ENCODE measurements around the gene COX19. TPM values are rescaled to one million over a fixed set of nuclear protein-coding genes. Genes with fewer than 3 reads are reported as not detected.

Gene COX19
- total and polyA plus RNA-seq, 2 donors (not counting 1 experiment from before 2014, with no cell fraction given), result 14.7 to 38.3 TPM

- no peaks in the 10 kb centered on the region for H3K9me3 ChIP-seq (ENCODE audit: control extremely low read depth in 1 of 3, control insufficient read depth in 2 of 3, insufficient read depth in 1 of 3, low read length in 2 of 3)
- TF ChIP-seq CTCF (IDR thresholded peaks at IDR 0.05) (peak; percentile 100), EZH2 (IDR thresholded peaks at IDR 0.05; ENCODE audit: borderline replicate concordance, insufficient read depth, low read depth, low read length, poor library complexity, severe bottlenecking) (no peak)
- peak overlapping the region; percentile 47 for H3K4me3 Mint-ChIP-seq
- H3K4me1 ChIP-seq (ENCODE audit: control insufficient read depth in 2 of 2, insufficient read depth in 2 of 2, low read length in 2 of 2), result peaks cover 0 to 9% of the 10 kb centered on the region in 2 donors
- DNase-seq (peak; percentile 94), ATAC-seq (ENCODE audit: low read depth) (peak; percentile 96)
- no peak overlapping the region for H3K4me3 ChIP-seq (ENCODE audit: control extremely low read depth in 1 of 5, extremely low read depth in 1 of 5, insufficient read depth in 1 of 5, low read depth in 2 of 5, low read length in 4 of 5)
- H3K27me3 ChIP-seq (replicated peaks in 1 of 4; ENCODE audit: control extremely low read depth in 1 of 4, control insufficient read depth in 3 of 4, insufficient read depth in 4 of 4, low read length in 3 of 4), result peaks cover 0 to 22% (median 2%) of the 10 kb centered on the region in 4 experiments
- no peaks in the 10 kb centered on the region for H3K27me3 Mint-ChIP-seq
- H3K9ac ChIP-seq (ENCODE audit: low read length), result no peak overlapping the region
- H3K4me2 ChIP-seq (replicated peaks; ENCODE audit: low read depth, low read length, poor library complexity, severe bottlenecking), result no peak overlapping the region
- 12% methylated on average over 29 of the region's 34 CpGs for WGBS (ENCODE audit: insufficient coverage)
- H3K9me3 Mint-ChIP-seq (ENCODE audit: insufficient read depth), result no peaks in the 10 kb centered on the region
- intact Hi-C loops (cut with micrococcal nuclease), result loop anchor here (1.0 to 2.0 kb wide), 7 partner anchors 36 to 183 kb away; partner anchors contain the start of gene GPR146
- no peak overlapping the region for H2AFZ ChIP-seq (ENCODE audit: insufficient read depth, low read depth, low read length, poor library complexity, severe bottlenecking)
- peak overlapping the region; percentile 90 for H3K27ac Mint-ChIP-seq
- peaks cover 13% of the 10 kb centered on the region for H3K4me1 Mint-ChIP-seq
- peaks cover 17% of the 10 kb centered on the region for H4K20me1 ChIP-seq (ENCODE audit: control insufficient read depth, insufficient read depth, low read length, poor library complexity, severe bottlenecking)
- H3K79me2 ChIP-seq (ENCODE audit: control insufficient read depth, insufficient read depth, low read length), result no peaks in the 10 kb centered on the region
- ChIA-PET CTCF (interaction anchor here (0.6 to 10.9 kb wide), 52 partner anchors 8 to 190 kb away, joined by 3 to 496 read pairs (median 6); partner anchors contain the start of genes ADAP1, COX19 and GPR146), POLR2A (interaction anchor here (0.6 to 6.2 kb wide), 13 partner anchors 18 to 147 kb away, joined by 3 to 47 read pairs (median 6); partner anchors contain the start of genes COX19 and GPR146)
- H3K27ac ChIP-seq (ENCODE audit: low read length in 2 of 2), result no peak overlapping the region
- H3K36me3 ChIP-seq (replicated peaks in 1 of 2; ENCODE audit: control extremely low read depth in 1 of 2, control insufficient read depth in 1 of 2, extremely low read depth in 1 of 2, insufficient read depth in 2 of 2, low read length in 1 of 2), result peaks cover 0 to 6% of the 10 kb centered on the region in 2 experiments
Observed at GRCh38 chr7:992709-993607, 17.6 kb upstream of the COX19 start.

Measured in B cell (primary cell).